NB4 (cell line): ENCODE results near the gene RIMS1.

ENCODE experiments used
- MYC ChIP-seq: IDR thresholded peaks from 2 replicates; pipeline ENCODE4 v1.6.1; 2011; ENCODE audit warnings: low read depth, low read length
- POLR2A ChIP-seq: IDR thresholded peaks from 2 replicates; pipeline ENCODE4 v1.6.1; 2011; ENCODE audit warnings: mild to moderate bottlenecking; ENCODE audit not compliant: insufficient read length; ENCODE audit errors: extremely low read depth
- TF ChIP-seq, protein P1 (sequence below): IDR thresholded peaks from 2 replicates; pipeline ENCODE4 v1.6.1; 2011; ENCODE audit warnings: low read depth, low read length
- TF ChIP-seq, protein P2 (sequence below): IDR thresholded peaks from one replicate; pipeline ENCODE4 v1.5.1; 2012; ENCODE audit warnings: low read depth, low read length

DNA sequence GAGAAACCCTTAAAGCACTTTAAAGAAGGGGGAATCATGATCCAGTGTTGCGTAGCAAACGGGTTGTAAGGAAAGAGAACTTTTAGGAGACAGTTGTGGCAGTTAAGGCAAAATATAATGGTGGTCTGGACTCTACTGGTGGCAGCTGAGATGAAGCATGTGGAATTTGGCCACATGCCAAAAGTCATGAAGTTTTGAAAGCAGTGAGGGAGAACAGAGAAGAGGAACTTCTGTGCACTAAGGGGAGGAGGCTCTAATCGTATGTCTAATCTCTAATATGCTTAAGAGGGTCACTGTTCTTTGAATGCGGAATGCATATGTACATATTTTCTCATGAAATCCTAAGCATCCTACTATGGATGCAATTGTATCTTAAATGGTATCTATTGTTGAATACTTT lies 91.5 kb downstream of the RIMS1 start:
- TF ChIP-seq, protein P1, sequence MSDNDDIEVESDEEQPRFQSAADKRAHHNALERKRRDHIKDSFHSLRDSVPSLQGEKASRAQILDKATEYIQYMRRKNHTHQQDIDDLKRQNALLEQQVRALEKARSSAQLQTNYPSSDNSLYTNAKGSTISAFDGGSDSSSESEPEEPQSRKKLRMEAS = no peak
- TF ChIP-seq, protein P2, sequence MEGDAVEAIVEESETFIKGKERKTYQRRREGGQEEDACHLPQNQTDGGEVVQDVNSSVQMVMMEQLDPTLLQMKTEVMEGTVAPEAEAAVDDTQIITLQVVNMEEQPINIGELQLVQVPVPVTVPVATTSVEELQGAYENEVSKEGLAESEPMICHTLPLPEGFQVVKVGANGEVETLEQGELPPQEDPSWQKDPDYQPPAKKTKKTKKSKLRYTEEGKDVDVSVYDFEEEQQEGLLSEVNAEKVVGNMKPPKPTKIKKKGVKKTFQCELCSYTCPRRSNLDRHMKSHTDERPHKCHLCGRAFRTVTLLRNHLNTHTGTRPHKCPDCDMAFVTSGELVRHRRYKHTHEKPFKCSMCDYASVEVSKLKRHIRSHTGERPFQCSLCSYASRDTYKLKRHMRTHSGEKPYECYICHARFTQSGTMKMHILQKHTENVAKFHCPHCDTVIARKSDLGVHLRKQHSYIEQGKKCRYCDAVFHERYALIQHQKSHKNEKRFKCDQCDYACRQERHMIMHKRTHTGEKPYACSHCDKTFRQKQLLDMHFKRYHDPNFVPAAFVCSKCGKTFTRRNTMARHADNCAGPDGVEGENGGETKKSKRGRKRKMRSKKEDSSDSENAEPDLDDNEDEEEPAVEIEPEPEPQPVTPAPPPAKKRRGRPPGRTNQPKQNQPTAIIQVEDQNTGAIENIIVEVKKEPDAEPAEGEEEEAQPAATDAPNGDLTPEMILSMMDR = no peak
- TF ChIP-seq POLR2A = no peak
- TF ChIP-seq MYC = no peak
